Left lung (tissue), 10 donors: ENCODE measurements around the gene WDR70. TPM values are rescaled to one million over a fixed set of nuclear protein-coding genes. Genes with fewer than 3 reads are reported as not detected.
A peak's percentile ranks its signal among the peaks of the same experiment; 100 is the strongest.

Experiments used
- ATAC-seq: fragments of 200-7000 bp; cut with Tn5 transposase; one replicate; pipeline ENCODE4 v1.9.1; 2020; ENCODE audit warnings: moderate library complexity
- DNase-seq, 4 donors: peaks; one replicate each; pipeline ENCODE4 v3.0.0-alpha.2; 2013 to 2020
- H3K27ac ChIP-seq, 2 donors: fragments of 200-600 bp; sonication (generic) in 1 of 2; one replicate each; pipeline versions ENCODE4 v1.5.0 to v1.8.0; 2020 to 2021
- H3K27me3 ChIP-seq, 2 donors: fragments of 200-600 bp; sonication (generic) in 1 of 2; one replicate each; pipeline versions ENCODE4 v1.5.0 to v1.8.0; 2020 to 2021
- H3K36me3 ChIP-seq, 2 donors: fragments of 200-600 bp; sonication (generic) in 1 of 2; one replicate each; pipeline versions ENCODE4 v1.5.0 to v1.8.0; 2020 to 2021
- H3K4me1 ChIP-seq, 2 donors: fragments of 200-600 bp; one replicate each; pipeline ENCODE4 v1.8.0; 2021
- H3K4me3 ChIP-seq, 2 donors: fragments of 200-600 bp; sonication (generic) in 1 of 2; one replicate each; pipeline versions ENCODE4 v1.5.0 to v1.8.0; 2020 to 2021; ENCODE audit warnings: mild to moderate bottlenecking in 1 of 2
- H3K9me3 ChIP-seq, 2 donors: fragments of 200-600 bp; sonication (generic) in 1 of 2; one replicate each; pipeline versions ENCODE4 v1.5.0 to v1.8.0; 2020 to 2021
- CTCF ChIP-seq, 2 donors: fragments of 200-600 bp; sonication (generic) in 1 of 2; IDR thresholded peaks; one replicate each; pipeline versions ENCODE4 v1.5.0 to v1.8.0; 2021; ENCODE audit warnings: antibody characterized with exemption in 2 of 2
- intact Hi-C, 2 donors: fragments of 100-400 bp; cut with DNase I; formaldehyde crosslinking; loops; one replicate each; pipeline versions ENCODE4 v1.11.2 to v1.14.2; 2022
- polyA plus RNA-seq, 6 donors: library from polyadenylated mRNA; unstranded; fragments of 120-200 nt; gene quantifications; one replicate each; pipeline ENCODE4 v1.2.1, GENCODE V29; 2013; ENCODE audit not compliant: insufficient read length in 6 of 6
- total RNA-seq, 2 donors: library from RNA; stranded (reverse); fragmentation: NEBNext Ultra II Directional; extraction: Animal tissue kit (Norgen Biotek cat#: 25700); gene quantifications; one replicate each; pipeline ENCODE4 v1.2.1, GENCODE V29; 2021
- donor health status: DM: no; HTN: yes; CAD: no.
- donor health status: DM: no; HTN: no; CAD: no.

Gene WDR70
- total and polyA plus RNA-seq, 8 donors, result 21.9 to 59.2 (median 47.5) TPM

- Histone ChIP-seq H3K27ac (no peak overlapping the region), H3K4me1 (no peaks in the 10 kb centered on the region), H3K4me3 (no peak overlapping the region), H3K9me3 (peaks cover 0 to 4% of the 10 kb centered on the region in 2 donors), H3K27me3 (no peaks in the 10 kb centered on the region), H3K36me3 (no peaks in the 10 kb centered on the region)
- intact Hi-C loops, result no loop called here
- DNase-seq (no peak), ATAC-seq (no peak)
- no peak for TF ChIP-seq CTCF (IDR thresholded peaks at IDR 0.05)
Measured at GRCh38 chr5:37769108-37769507, 390.0 kb downstream of the WDR70 start.

GRCh38 chr5:37769840-37770239, 390.7 kb downstream of the WDR70 start:
- ATAC-seq (no peak), DNase-seq (no peak)
- H3K4me1 ChIP-seq, result no peaks in the 10 kb centered on the region
- no peaks in the 10 kb centered on the region for H3K27me3 ChIP-seq
- no peaks in the 10 kb centered on the region for H3K36me3 ChIP-seq
- H3K4me3 ChIP-seq, result no peak overlapping the region
- peaks cover 0 to 11% of the 10 kb centered on the region in 2 donors for H3K9me3 ChIP-seq
- TF ChIP-seq CTCF (IDR thresholded peaks at IDR 0.05), result no peak
- intact Hi-C loops, result no loop called here
- H3K27ac ChIP-seq, result no peak overlapping the region

- Histone ChIP-seq H3K4me3 (no peak overlapping the region), H3K27me3 (no peaks in the 10 kb centered on the region), H3K27ac (no peak overlapping the region), H3K4me1 (no peaks in the 10 kb centered on the region), H3K9me3 (peaks cover 0 to 17% of the 10 kb centered on the region in 2 donors), H3K36me3 (no peaks in the 10 kb centered on the region)
- TF ChIP-seq CTCF (IDR thresholded peaks at IDR 0.05), result no peak
- ATAC-seq (no peak), DNase-seq (no peak)
- intact Hi-C loops, result no loop called here
Measured at GRCh38 chr5:37770786-37771185, 391.7 kb downstream of the WDR70 start.

GRCh38 chr5:37771203-37771611, 392.1 kb downstream of the WDR70 start:
- intact Hi-C loops, result no loop called here

GRCh38 chr5:37771731-37772130, 392.6 kb downstream of the WDR70 start:
- TF ChIP-seq CTCF (IDR thresholded peaks at IDR 0.05), result no peak
- intact Hi-C loops, result no loop called here
- Histone ChIP-seq H3K27me3 (no peaks in the 10 kb centered on the region), H3K9me3 (peaks cover 0 to 17% of the 10 kb centered on the region in 2 donors), H3K4me3 (no peak overlapping the region), H3K27ac (no peak overlapping the region), H3K4me1 (no peaks in the 10 kb centered on the region), H3K36me3 (no peaks in the 10 kb centered on the region)
- ATAC-seq (peak; percentile 35), DNase-seq (no peak)

More at GRCh38 chr5:37771203-37771611, 392.1 kb downstream of the WDR70 start:
- no peaks in the 10 kb centered on the region for H3K4me1 ChIP-seq
- H3K4me3 ChIP-seq, result no peak overlapping the region
- DNase-seq (no peak), ATAC-seq (peak; percentile 40)
- no peaks in the 10 kb centered on the region for H3K27me3 ChIP-seq
- H3K36me3 ChIP-seq, result no peaks in the 10 kb centered on the region
- peaks cover 0 to 17% of the 10 kb centered on the region in 2 donors for H3K9me3 ChIP-seq
- TF ChIP-seq CTCF (IDR thresholded peaks at IDR 0.05), result no peak
- H3K27ac ChIP-seq, result no peak overlapping the region
